GM21423 (cell line): ENCODE results near the gene SLC35F1.

Experiments used
- ATAC-seq: cut with Tn5 transposase; IDR thresholded peaks from one replicate; pipeline ENCODE4 v1.9.1; 2021; ENCODE audit warnings: mild to moderate bottlenecking, moderate library complexity; ENCODE audit not compliant: unreplicated experiment

SLC35F1 gene

DNA sequence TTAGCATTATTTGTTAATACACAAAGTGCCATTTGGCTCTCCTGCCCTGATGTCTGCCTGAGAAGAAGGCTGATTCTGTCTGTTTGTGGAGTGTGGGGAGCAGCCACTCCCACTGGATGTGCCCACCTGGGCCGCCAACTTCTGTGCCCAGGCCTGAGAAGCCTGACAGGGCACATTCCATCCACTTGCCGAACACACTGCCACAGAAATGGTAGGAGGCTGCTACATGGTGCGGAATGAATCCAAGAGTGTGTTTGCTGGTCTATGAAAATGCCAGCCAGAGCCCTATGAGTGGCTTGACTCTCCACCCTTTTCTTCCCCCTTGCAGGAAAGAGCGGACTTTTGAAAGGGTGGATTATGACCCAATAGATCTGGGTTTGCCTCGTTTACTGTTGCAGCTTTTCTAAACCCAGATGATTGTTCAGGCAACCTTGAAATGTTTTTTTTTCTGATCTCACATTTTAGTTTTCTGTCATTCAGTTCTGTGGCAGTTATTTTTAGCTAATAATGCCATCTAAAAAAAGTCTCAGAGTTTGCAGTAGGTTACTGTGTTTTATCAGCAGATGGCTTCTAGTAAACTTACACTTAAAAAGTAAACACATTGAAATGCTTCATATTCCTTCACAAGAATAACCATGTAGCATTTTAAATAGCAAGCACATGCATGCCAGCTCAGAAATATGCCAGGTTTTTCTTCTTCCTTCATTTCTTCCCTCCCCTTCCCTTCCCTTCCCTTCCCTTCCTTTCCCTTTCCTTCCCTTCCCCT is 196.5 kb downstream of the SLC35F1 start:
- no peak for ATAC-seq

DNA sequence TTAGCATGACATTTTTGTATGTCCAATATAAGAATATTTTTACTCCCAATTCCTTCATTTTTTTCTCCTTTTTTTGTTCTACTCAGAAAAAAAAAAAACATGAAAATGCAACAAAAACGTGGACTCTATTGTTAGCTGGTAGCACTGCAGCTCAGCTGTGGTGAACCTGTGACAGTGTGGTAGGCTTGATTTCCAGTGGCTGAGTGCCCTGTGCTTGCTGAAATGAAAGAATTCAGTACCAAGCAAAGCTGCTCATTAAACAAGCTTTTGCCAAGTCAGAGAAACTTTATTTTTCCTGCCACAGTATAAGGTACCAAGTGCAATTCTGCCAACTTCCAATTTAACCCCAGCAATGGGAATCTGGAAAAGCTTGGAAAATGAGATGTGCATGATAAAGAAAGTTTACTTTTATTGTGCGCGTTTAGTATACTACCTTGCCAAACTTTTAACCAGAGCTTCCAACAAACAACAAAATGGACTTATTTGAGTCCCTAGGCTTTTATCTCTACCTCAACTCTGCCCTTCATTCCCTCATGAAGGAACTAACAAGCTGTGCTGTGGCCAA is 215.2 kb downstream of the SLC35F1 start:
- no peak for ATAC-seq

GRCh38 chr6:118122801-118123200 is 215.7 kb downstream of the SLC35F1 start:
- ATAC-seq: no peak

- ATAC-seq: no peak
These were observed 216.5 kb downstream of the SLC35F1 start for GRCh38 chr6:118123503-118124037.

DNA sequence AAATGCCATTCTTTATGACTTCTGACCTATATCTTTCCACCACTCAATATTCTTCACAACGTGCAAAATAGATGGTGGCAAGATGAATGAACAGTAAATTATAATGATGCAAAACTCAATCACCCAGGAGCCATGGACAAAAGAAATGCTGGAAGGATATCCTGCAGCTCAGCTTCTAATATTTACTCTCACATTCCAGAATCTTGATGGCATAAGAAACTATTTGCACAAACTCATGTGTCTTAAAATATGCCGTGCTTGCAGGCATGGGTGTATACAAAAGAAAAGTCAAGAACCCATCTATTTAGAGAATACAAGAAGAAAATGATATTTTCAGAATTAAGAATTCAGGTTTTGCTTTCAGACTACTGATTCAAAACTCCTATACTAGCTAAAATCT is 217.8 kb downstream of the SLC35F1 start:
- no peak for ATAC-seq

DNA sequence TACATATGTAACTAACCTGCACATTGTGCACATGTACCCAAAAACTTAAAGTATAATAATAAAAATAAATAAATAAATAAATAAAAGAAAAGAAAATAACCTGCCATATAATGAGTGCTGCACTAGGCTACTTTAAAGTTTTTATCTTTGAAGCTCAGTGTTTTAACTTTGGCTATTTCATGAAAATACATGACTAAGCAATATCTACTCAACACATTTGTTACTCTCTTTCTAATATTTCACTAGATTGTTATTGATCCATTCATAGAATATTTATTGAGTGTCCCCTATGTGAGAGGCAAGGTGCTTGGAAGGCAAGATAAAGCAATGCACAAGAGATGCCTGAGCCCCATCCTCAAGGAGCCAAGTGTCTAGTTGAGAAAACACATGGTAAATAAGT is 221.7 kb downstream of the SLC35F1 start:
- no peak for ATAC-seq

DNA sequence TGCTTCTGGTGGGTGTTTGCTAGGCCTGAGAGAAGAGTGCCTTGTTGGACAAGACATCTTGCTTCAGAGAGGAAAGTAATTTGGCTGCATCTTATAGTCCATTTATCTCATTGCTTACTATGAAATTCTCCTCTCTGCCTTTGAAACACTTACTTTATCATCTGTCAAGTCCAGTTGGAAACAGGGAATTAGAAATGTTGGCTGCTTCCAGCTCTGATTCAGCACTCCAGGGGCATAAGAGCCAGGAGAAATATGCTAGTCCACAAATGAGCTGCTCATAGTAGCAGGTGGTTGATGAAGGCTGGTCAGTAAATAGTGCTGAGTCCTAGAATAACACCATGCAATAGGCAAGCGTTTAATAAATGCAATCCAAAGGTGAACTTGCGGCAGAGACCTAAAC is 227.1 kb downstream of the SLC35F1 start:
- ATAC-seq: no peak

DNA sequence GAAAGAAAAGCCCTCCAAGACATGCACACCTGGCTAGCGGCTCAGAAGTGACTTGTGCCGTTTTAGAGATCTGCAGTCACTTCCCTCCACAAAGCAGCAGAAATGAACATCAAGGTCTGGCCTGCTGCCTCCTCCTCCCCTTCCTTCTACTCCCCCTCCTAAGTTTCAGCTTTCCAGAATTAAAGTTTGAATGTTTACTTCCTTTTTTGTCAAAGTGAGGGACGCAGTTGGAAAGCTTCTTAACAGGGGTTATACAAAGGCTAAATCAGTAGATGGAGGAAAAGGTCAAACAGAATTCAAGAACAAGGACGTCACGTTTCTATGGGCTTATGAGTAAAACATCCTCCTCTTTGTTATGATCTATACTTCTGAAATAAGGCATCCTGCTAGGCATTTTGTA is 227.7 kb downstream of the SLC35F1 start:
- ATAC-seq: no peak

- ATAC-seq: no peak
These were observed 228.3 kb downstream of the SLC35F1 start for GRCh38 chr6:118135371-118135770.

DNA sequence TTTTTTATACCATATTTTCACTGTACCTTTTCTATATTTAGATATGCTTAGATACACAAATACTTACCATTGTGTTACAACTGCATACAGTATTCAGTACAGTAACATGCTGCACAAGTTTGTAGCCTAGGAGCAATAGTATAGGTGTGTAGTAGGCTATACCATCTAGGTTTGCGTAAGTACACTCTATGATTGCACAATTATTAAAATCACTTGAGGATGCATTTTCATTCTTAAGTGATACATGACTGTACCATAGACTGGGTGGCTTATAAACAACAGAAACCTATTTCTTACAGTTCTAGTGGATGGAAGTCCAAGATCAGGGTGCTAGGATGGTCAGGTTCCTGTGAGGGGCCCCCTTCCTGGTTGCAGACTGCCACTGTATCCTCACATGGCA is 234.1 kb downstream of the SLC35F1 start:
- no peak for ATAC-seq

DNA sequence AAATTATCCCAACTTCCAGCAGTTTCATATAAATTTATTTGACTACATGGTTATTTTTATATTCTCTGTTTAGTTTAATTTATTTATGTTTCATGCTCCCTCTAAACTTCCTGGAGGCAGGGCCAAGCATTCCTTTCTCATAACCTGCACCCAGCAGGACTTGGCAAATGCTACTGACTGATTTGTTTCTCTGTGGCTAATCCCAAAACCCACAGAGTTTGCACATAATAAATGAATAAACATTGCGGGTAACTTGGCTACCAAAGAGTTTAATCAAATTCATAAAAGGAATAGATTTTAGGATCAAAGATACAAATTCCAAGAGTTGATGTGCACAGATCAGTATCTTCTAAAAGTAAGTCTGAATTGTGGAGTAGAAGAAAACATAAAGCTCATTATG is 239.5 kb downstream of the SLC35F1 start:
- ATAC-seq: no peak

DNA sequence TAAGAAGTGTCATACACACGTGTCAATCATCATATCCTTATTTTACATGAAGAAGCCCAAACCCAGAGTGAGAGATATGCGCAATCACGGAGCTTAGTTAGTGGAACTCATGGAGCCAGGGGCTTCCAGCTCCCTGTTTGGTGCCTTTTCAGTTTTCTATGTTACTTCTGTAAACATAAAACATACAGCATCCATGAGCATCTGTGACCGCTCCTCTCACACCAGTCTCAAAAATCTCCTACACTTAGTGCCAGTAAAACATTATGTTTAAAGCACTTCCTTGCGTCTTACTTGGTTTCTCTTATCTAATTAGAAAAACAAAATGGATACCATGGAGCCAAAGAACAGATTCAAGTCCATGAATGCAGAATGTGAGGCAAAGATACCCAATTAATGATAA is 240.4 kb downstream of the SLC35F1 start:
- no peak for ATAC-seq

DNA sequence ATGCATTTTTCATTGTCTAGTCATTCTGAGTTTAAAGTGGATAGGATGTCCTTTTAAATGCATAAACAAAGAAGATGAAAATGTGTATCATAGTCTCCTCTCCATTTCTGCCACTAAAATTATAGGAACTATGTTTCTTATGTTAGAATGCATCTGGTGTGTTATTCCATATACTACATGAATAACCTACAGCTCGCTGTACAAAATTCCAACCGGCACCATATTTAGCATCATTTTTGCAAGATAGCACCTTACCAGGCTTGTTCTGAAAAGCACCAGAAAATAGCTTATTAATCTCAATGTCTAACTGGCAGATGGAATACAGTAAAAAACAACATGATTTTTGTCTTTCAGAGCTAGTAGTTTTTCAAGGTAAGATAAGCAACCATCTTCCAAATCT is 241.5 kb downstream of the SLC35F1 start:
- ATAC-seq: no peak

GRCh38 chr6:118152524-118152923 is 245.5 kb downstream of the SLC35F1 start:
- no peak for ATAC-seq

GRCh38 chr6:118161343-118161742 is 254.3 kb downstream of the SLC35F1 start:
- ATAC-seq: no peak

- ATAC-seq: no peak
These were observed 256.5 kb downstream of the SLC35F1 start for GRCh38 chr6:118163542-118163941.

GRCh38 chr6:118165500-118165899 is 258.4 kb downstream of the SLC35F1 start:
- ATAC-seq: no peak

GRCh38 chr6:118168421-118168820 is 261.4 kb downstream of the SLC35F1 start:
- ATAC-seq: no peak

- ATAC-seq: no peak
These were observed 264.8 kb downstream of the SLC35F1 start for GRCh38 chr6:118171852-118172251.

- no peak for ATAC-seq
These were observed 267.0 kb downstream of the SLC35F1 start for GRCh38 chr6:118174071-118174470.

DNA sequence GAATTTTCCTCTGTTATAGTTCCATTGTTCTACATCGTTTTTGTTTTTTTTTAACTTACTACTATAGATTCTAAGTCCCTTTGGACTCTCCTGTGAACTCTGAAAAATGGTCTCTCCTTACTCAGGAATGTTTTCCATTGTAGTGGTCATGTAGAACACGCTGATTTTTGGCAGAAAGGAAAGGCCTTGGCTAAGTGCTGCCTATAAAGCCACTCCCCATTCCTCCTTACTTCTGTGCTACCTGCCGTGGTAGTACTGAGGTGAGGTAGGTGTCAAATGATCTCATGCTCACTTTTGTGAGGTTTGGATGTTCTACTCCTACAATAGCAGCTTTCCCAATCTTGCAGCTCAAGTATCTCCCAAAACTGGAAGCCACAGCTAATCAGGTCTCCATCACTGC is 270.7 kb downstream of the SLC35F1 start:
- ATAC-seq: no peak

- no peak for ATAC-seq
These were observed 272.0 kb downstream of the SLC35F1 start for GRCh38 chr6:118179048-118179447.
